Measurements from ENCODE around the gene DYNLL1. TPM values are rescaled to one million over a fixed set of nuclear protein-coding genes. Genes with fewer than 3 reads are reported as not detected.

DYNLL1 gene
- total and polyA plus RNA-seq, 2 experiments from 2014 or later, result 310 to 868 TPM

- Mint-ChIP-seq H3K9me3 (no peaks in the 10 kb centered on the region), H3K4me1 (peaks cover 29% of the 10 kb centered on the region), H3K27me3 (ENCODE audit: insufficient read depth, low read depth, poor library complexity) (peaks cover 5% of the 10 kb centered on the region), H3K4me3 (peak overlapping the region; percentile 94), H3K36me3 (ENCODE audit: low read depth) (peaks cover 19% of the 10 kb centered on the region; the same call in 2 of the 3 replicates), H3K27ac (peak overlapping the region; percentile 89)
- H4K20me1 ChIP-seq (replicated peaks; ENCODE audit: insufficient read depth), result peaks cover 40% of the 10 kb centered on the region
- ATAC-seq (peak; percentile 87), DNase-seq (ENCODE audit: low spot score) (peak; percentile 67)
- peaks cover 56% of the 10 kb centered on the region for H3K79me2 ChIP-seq (replicated peaks; ENCODE audit: insufficient read depth)
- no peaks in the 10 kb centered on the region for H3K9me2 ChIP-seq (ENCODE audit: insufficient read depth)
- H3K27ac ChIP-seq (ENCODE audit: low read depth), result peak overlapping the region; percentile 60
- no peaks in the 10 kb centered on the region for H3K36me3 ChIP-seq (ENCODE audit: insufficient read depth)
- H3K27me3 ChIP-seq (ENCODE audit: insufficient read depth), result no peaks in the 10 kb centered on the region
- H3K4me1 ChIP-seq (ENCODE audit: insufficient read depth), result peaks cover 40% of the 10 kb centered on the region
- peaks cover 2% of the 10 kb centered on the region; the same call in 1 of the 2 replicates for H3F3A ChIP-seq (replicated peaks; ENCODE audit: low read depth)
- no peak for TF ChIP-seq REST (IDR thresholded peaks at IDR 0.05; ENCODE audit: unreplicated experiment)
- TF ChIP-seq STAT1 (IDR thresholded peaks at IDR 0.05; ENCODE audit: unreplicated experiment), result no peak
- TF ChIP-seq NANOG (IDR thresholded peaks at IDR 0.05; ENCODE audit: borderline replicate concordance), result no peak
- no peak for TF ChIP-seq ZNF114 (CRISPR knock-in tag; IDR thresholded peaks at IDR 0.05)
- no peak for TF ChIP-seq ZNF462 (CRISPR knock-in tag; IDR thresholded peaks at IDR 0.05)
- H3K4me2 ChIP-seq, result peak overlapping the region; percentile 85
- H3K4me3 ChIP-seq, result peak overlapping the region; percentile 86
- H2AFZ ChIP-seq, result peak overlapping the region; percentile 76
These were observed 39.1 kb downstream of the DYNLL1 start for GRCh38 chr12:120534703-120535655.

Data from GM23338 (cell line).